HepG2 (cell line): ENCODE measurements around the gene SPRYD3. TPM values are rescaled to one million over a fixed set of nuclear protein-coding genes. Genes with fewer than 3 reads are reported as not detected.

Experiments
- ATAC-seq: fragments of 200-7000 bp; cut with Tn5 transposase; 3 replicates; pipeline ENCODE4 v1.9.1; 2020; ENCODE audit warnings: mild to moderate bottlenecking, moderate library complexity
- BruUV-seq: library from RNA; stranded (reverse); fragments of 400-500 nt; replicated peaks from 2 replicates; lab custom pipeline; 2021; lab: Mats Ljungman, UMichigan
- CTCF ChIA-PET: fragments of 300-600 bp; formaldehyde crosslinking; extraction: SDS; loops from one replicate; lab custom pipeline; 2021; ENCODE audit warnings: low total read pairs, inconsistent platforms, low intra/inter-chr PET ratio; lab: Yijun Ruan, JAX
- POLR2A ChIA-PET: fragments of 350-600 bp; sonication (Branson Sonifier 250); formaldehyde crosslinking; loops from one replicate; lab custom pipeline; 2020; ENCODE audit warnings: antibody characterized with exemption, inconsistent platforms; lab: Yijun Ruan, JAX
- DNase-seq: peaks from one replicate; pipeline ENCODE4 v3.0.0-alpha.2; 2015; ENCODE audit warnings: low spot score
- FAIRE-seq: peaks from 3 replicates; lab custom pipeline; 2011; peaks lifted over from hg19 to GRCh38; lab: Jason Lieb, UNC
- H2AFZ ChIP-seq: one replicate; pipeline ENCODE4 v1.6.1; 2011; ENCODE audit warnings: low read length, inconsistent platforms
- H3K27ac ChIP-seq: fragments of 300-600 bp; 3 replicates; pipeline ENCODE4 v1.8.0; 2011; ENCODE audit warnings: mixed run types, mild to moderate bottlenecking, mixed read lengths, low read length, inconsistent platforms; ENCODE audit not compliant: insufficient read depth; ENCODE audit errors: extremely low read length
- H3K27me3 ChIP-seq, 2 experiments: fragments of 200-600 bp in 1 of 2; 2 replicates in 1 of 2; 3 replicates in 1 of 2; pipeline versions ENCODE4 v1.6.0 to v1.8.0; 2011; ENCODE audit warnings: low read length in 2 of 2, mild to moderate bottlenecking in 2 of 2, moderate library complexity in 2 of 2, inconsistent platforms in 1 of 2; ENCODE audit not compliant: insufficient read depth in 2 of 2, control insufficient read depth in 1 of 2
- H3K36me3 ChIP-seq, 2 experiments: fragments of 200-600 bp in 1 of 2; replicated peaks in 1 of 2; 2 replicates in 1 of 2; 3 replicates in 1 of 2; pipeline versions ENCODE4 v1.5.1 to v1.8.0; 2011; ENCODE audit warnings: low read length in 2 of 2, inconsistent platforms in 1 of 2; ENCODE audit not compliant: insufficient read depth in 2 of 2, control insufficient read depth in 1 of 2
- H3K4me1 ChIP-seq: 2 replicates; pipeline ENCODE4 v1.5.1; 2012; ENCODE audit warnings: low read length, inconsistent platforms; ENCODE audit not compliant: insufficient read depth
- H3K4me2 ChIP-seq: 2 replicates; pipeline ENCODE4 v1.6.0; 2011; ENCODE audit warnings: low read depth, low read length, inconsistent platforms
- H3K4me3 ChIP-seq, 3 experiments: fragments of 200-600 bp in 1 of 3; sonication (generic), shearing (Covaris generic) in 1 of 3; replicated peaks in 1 of 3; 2 replicates each; pipeline ENCODE4 v1.5.1; 2011 to 2016; ENCODE audit warnings: low read length in 3 of 3, inconsistent platforms in 2 of 3, low read depth in 2 of 3, mild to moderate bottlenecking in 2 of 3, control low read depth in 1 of 3, mixed read lengths in 1 of 3; ENCODE audit not compliant: insufficient read depth in 1 of 3
- H3K79me2 ChIP-seq: one replicate; pipeline ENCODE4 v1.6.1; 2011; ENCODE audit warnings: low read length, inconsistent platforms; ENCODE audit not compliant: insufficient read depth
- H3K9ac ChIP-seq: 2 replicates; pipeline ENCODE4 v1.6.0; 2011; ENCODE audit warnings: mild to moderate bottlenecking, low read depth, low read length, inconsistent platforms; ENCODE audit not compliant: insufficient read depth
- H3K9me3 ChIP-seq: 2 replicates; pipeline ENCODE4 v1.5.1; 2012; ENCODE audit warnings: mild to moderate bottlenecking, low read length
- H4K20me1 ChIP-seq: 2 replicates; pipeline ENCODE4 v1.6.0; 2011; ENCODE audit warnings: inconsistent platforms, mild to moderate bottlenecking, low read length, moderate library complexity; ENCODE audit not compliant: insufficient read depth
- ETV5 ChIP-seq: IDR thresholded peaks from 2 replicates; pipeline ENCODE4 v1.6.1; 2018; ENCODE audit warnings: missing biosample characterization, missing genetic modification reagents, inconsistent platforms, borderline replicate concordance
- KDM1A ChIP-seq: IDR thresholded peaks from 2 replicates; pipeline ENCODE4 v1.6.1; 2016; ENCODE audit warnings: missing compliant biosample characterization
- NFKB2 ChIP-seq: sonication (generic); formaldehyde crosslinking; IDR thresholded peaks from 2 replicates; pipeline ENCODE4 v1.4.0; 2020; ENCODE audit warnings: missing genetic modification reagents, borderline replicate concordance
- NKX3-1 ChIP-seq: sonication (generic); formaldehyde crosslinking; IDR thresholded peaks from 2 replicates; pipeline ENCODE4 v1.5.0; 2020; ENCODE audit warnings: missing genetic modification reagents
- SALL1 ChIP-seq: sonication (generic); formaldehyde crosslinking; IDR thresholded peaks from 2 replicates; pipeline ENCODE4 v1.8.0; 2022; ENCODE audit warnings: mild to moderate bottlenecking, missing genetic modification reagents
- SIN3A ChIP-seq: IDR thresholded peaks from 2 replicates; pipeline ENCODE4 v1.6.1; 2011; ENCODE audit warnings: low read depth, mild to moderate bottlenecking, control low read depth, low read length, borderline replicate concordance
- STAT5B ChIP-seq: sonication (generic); formaldehyde crosslinking; IDR thresholded peaks from 2 replicates; pipeline ENCODE4 v1.4.0; 2020; ENCODE audit warnings: missing genetic modification reagents
- ZBTB42 ChIP-seq: sonication (generic); formaldehyde crosslinking; IDR thresholded peaks from 2 replicates; pipeline ENCODE4 v1.5.0; 2020; ENCODE audit warnings: mild to moderate bottlenecking, missing genetic modification reagents
- ZNF143 ChIP-seq: sonication (generic); formaldehyde crosslinking; IDR thresholded peaks from 2 replicates; pipeline ENCODE4 v1.4.0; 2020; ENCODE audit warnings: missing genetic modification reagents
- ZNF547 ChIP-seq: sonication (generic); formaldehyde crosslinking; IDR thresholded peaks from 2 replicates; pipeline ENCODE4 v1.5.1; 2020; ENCODE audit warnings: mild to moderate bottlenecking, missing genetic modification reagents
- ZNF550 ChIP-seq: sonication (generic); formaldehyde crosslinking; IDR thresholded peaks from 2 replicates; pipeline ENCODE4 v1.4.0; 2020; ENCODE audit warnings: mild to moderate bottlenecking, missing genetic modification reagents, borderline replicate concordance
- ZNF879 ChIP-seq: sonication (generic); formaldehyde crosslinking; IDR thresholded peaks from 2 replicates; pipeline ENCODE4 v1.8.1; 2023; ENCODE audit warnings: missing genetic modification reagents
- ZSCAN30 ChIP-seq: sonication (generic); formaldehyde crosslinking; IDR thresholded peaks from 2 replicates; pipeline ENCODE4 v1.5.0; 2020; ENCODE audit warnings: mild to moderate bottlenecking, missing genetic modification reagents
- WGBS: methylation state at CpG from one replicate; pipeline ENCODE4 v1.1.6; 2017; ENCODE audit warnings: low lambda C conversion rate; 5-methylcytosine and 5-hydroxymethylcytosine counted together
- in situ Hi-C: cut with HindIII; loops from 2 replicates; pipeline ENCODE4 v1.10.0; 2017; ENCODE audit warnings: low pct_unique_long_range_greater_than_20kb; ENCODE audit not compliant: extremely low pct_ligation_motif_present
- intact Hi-C: fragments of 100-400 bp; cut with micrococcal nuclease; formaldehyde crosslinking; loops from one replicate; pipeline ENCODE4 v1.10.0; 2022; ENCODE audit not compliant: unreplicated experiment
- polyA plus RNA-seq, 8 experiments: library from polyadenylated mRNA; depleted of rRNA in 3 of 8; stranded (reverse) in 7 of 8; unstranded in 1 of 8; fragments of >200 nt; fragmentation: Illumina TruSeq in 4 of 8; extraction: Trizol in 4 of 8; gene quantifications; 2 replicates each; pipeline versions ENCODE4 v1.2.1 to v1.2.3, GENCODE V29; 2011 to 2016; ENCODE audit warnings: low read depth in 4 of 8, missing spikeins in 1 of 8, mixed read lengths in 1 of 8; ENCODE audit not compliant: insufficient read depth in 1 of 8
- total RNA-seq, 5 experiments: library from RNA; depleted of rRNA; stranded (reverse); fragments of >200 nt; fragmentation: Illumina TruSeq; extraction: Trizol; gene quantifications; 2 replicates each; pipeline ENCODE4 v1.2.3, GENCODE V29; 2016; ENCODE audit warnings: low read depth in 1 of 5
- TF ChIP-seq, protein P1 (sequence below): sonication (generic); formaldehyde crosslinking; IDR thresholded peaks from 2 replicates; pipeline ENCODE4 v1.4.0; 2020; ENCODE audit warnings: missing genetic modification reagents
- TF ChIP-seq, protein P2 (sequence below): sonication (generic); formaldehyde crosslinking; conservative IDR thresholded peaks from 2 replicates; pipeline ENCODE4 v1.4.0; 2020; ENCODE audit warnings: mild to moderate bottlenecking, missing genetic modification reagents, moderate library complexity

The SPRYD3 gene
- total and polyA plus RNA-seq, 2 of the 13 experiments (the other 11 are each of a cell fraction or from before 2014, with no cell fraction given) = 9.0 to 9.2 TPM

DNA sequence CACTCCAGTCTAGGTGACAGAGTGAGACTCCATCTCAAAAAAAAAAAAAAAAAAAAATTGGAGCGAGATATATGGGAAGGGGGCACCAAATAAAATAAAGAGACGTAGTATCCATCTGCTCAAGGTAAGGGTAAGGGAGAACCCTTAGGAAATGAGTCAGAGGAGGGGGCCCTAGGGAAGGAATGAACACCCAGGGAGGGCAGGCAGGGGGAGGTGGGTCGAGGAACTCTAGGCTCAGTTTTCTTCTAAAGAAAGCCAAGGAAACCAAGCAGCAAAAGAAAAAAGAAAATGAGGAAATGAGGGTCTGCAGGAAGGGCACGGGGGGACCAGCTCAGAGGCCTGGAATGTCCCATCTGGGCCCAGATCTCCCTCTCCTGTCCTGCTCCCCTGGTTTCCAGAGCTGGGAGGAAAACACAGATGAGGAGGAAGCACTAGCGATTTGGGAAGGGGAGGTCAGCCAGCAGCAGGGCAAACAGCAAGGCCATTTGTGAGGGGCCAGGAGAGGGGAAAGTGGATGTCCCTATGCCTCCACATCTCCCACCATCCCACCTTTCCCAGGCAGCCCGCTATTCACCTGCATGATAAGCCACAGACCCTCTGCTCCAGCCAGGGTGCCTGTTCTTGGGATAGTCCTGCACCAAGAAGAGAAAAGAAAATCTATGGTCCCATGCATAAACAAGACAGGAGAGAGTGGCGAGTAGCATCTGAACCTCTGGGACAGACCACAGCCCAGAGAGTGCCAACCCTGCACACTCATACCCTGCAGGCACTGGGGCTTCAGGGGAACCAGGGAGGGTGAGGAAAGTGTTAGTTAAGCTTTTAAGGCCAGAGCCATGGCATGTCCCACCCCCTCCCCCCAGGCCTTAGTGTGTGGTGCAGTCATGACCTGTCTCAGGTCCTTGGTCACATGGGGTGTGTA, 11.9 kb downstream of the SPRYD3 start (continued):
- no peak for TF ChIP-seq NFKB2 (CRISPR knock-in tag)
- no peak for TF ChIP-seq ZNF143 (CRISPR knock-in tag)

- intact Hi-C loops = loop anchor here (1.0 kb wide), 2 partner anchors 33 to 131 kb away; no protein-coding TSS in a partner anchor
- peak; percentile 66 for ATAC-seq
- peaks cover 25% of the 10 kb centered on the region for H3K4me1 ChIP-seq
- whole genome bisulfite sequencing = 65% methylated on average over 19 of the region's 24 CpGs
- H3K27me3 ChIP-seq = no peaks in the 10 kb centered on the region
- in situ Hi-C loops = no loop called here
- H4K20me1 ChIP-seq = no peaks in the 10 kb centered on the region
- no peak overlapping the region for H3K27ac ChIP-seq
- FAIRE-seq = peak; percentile 72
- H3K9ac ChIP-seq = no peak overlapping the region
- H2AFZ ChIP-seq = no peak overlapping the region
- no peaks in the 10 kb centered on the region for H3K9me3 ChIP-seq
- H3K36me3 ChIP-seq = peaks cover 0 to 18% of the 10 kb centered on the region in 2 experiments; a peak in 2 of 5 replicates
- CTCF ChIA-PET = interaction anchor here (1.4 to 2.3 kb wide), 2 partner anchors 33 to 124 kb away, joined by 4 to 36 read pairs; no protein-coding TSS in a partner anchor
- BruUV-seq = no TSS peak
- DNase-seq = peak; percentile 57
- H3K4me3 ChIP-seq = no peak overlapping the region
- H3K79me2 ChIP-seq = no peaks in the 10 kb centered on the region
- POLR2A ChIA-PET = interaction anchor here (0.8 to 4.6 kb wide), 14 partner anchors 11 to 255 kb away, joined by 3 to 47 read pairs (median 6); partner anchors contain the start of genes AAAS, CSAD, SOAT2 and SPRYD3
- H3K4me2 ChIP-seq = no peak overlapping the region
- no peak for TF ChIP-seq KDM1A (CRISPR knock-in tag)
- no peak for TF ChIP-seq STAT5B (CRISPR knock-in tag)
- TF ChIP-seq ETV5 (CRISPR knock-in tag) = peak; percentile 46
- no peak for TF ChIP-seq ZNF550 (CRISPR knock-in tag)
- no peak for TF ChIP-seq ZNF879 (CRISPR knock-in tag)
- TF ChIP-seq ZSCAN30 (CRISPR knock-in tag) = no peak
- TF ChIP-seq SIN3A = no peak
- TF ChIP-seq ZBTB42 (CRISPR knock-in tag) = no peak
- TF ChIP-seq SALL1 (CRISPR knock-in tag) = peak; percentile 60
- TF ChIP-seq, protein P1, sequence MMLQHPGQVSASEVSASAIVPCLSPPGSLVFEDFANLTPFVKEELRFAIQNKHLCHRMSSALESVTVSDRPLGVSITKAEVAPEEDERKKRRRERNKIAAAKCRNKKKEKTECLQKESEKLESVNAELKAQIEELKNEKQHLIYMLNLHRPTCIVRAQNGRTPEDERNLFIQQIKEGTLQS (CRISPR knock-in tag) = no peak
- TF ChIP-seq ZNF547 = 0 out of 2 replicates have a peak, but pooled peaks have one; percentile 58
- TF ChIP-seq, protein P2, sequence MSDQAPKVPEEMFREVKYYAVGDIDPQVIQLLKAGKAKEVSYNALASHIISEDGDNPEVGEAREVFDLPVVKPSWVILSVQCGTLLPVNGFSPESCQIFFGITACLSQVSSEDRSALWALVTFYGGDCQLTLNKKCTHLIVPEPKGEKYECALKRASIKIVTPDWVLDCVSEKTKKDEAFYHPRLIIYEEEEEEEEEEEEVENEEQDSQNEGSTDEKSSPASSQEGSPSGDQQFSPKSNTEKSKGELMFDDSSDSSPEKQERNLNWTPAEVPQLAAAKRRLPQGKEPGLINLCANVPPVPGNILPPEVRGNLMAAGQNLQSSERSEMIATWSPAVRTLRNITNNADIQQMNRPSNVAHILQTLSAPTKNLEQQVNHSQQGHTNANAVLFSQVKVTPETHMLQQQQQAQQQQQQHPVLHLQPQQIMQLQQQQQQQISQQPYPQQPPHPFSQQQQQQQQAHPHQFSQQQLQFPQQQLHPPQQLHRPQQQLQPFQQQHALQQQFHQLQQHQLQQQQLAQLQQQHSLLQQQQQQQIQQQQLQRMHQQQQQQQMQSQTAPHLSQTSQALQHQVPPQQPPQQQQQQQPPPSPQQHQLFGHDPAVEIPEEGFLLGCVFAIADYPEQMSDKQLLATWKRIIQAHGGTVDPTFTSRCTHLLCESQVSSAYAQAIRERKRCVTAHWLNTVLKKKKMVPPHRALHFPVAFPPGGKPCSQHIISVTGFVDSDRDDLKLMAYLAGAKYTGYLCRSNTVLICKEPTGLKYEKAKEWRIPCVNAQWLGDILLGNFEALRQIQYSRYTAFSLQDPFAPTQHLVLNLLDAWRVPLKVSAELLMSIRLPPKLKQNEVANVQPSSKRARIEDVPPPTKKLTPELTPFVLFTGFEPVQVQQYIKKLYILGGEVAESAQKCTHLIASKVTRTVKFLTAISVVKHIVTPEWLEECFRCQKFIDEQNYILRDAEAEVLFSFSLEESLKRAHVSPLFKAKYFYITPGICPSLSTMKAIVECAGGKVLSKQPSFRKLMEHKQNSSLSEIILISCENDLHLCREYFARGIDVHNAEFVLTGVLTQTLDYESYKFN (CRISPR knock-in tag) = 0 out of 2 replicates have a peak, but pooled peaks have one; percentile 20
- TF ChIP-seq NKX3-1 (CRISPR knock-in tag) = no peak
Measured at GRCh38 chr12:53065975-53066931, 12.9 kb downstream of the SPRYD3 start.
